OCI-LY1 (cell line): ENCODE results near the gene TLL2.

Source experiments
- H2AFZ ChIP-seq: fragments of 200-600 bp; sonication (generic), shearing (Covaris generic); 2 replicates; pipeline ENCODE4 v1.6.0; 2014; ENCODE audit warnings: antibody characterized with exemption, mild to moderate bottlenecking, low read length
- H3F3A ChIP-seq: fragments of 200-600 bp; sonication (generic), shearing (Covaris generic); 2 replicates; pipeline ENCODE4 v1.6.0; 2014; ENCODE audit warnings: mild to moderate bottlenecking, antibody characterized with exemption, low read length, moderate library complexity; ENCODE audit not compliant: insufficient read depth
- H3K27ac ChIP-seq: fragments of 200-600 bp; sonication (generic); 2 replicates; pipeline ENCODE4 v1.5.1; 2014; ENCODE audit warnings: low read length, mixed run types, mild to moderate bottlenecking, low read depth; ENCODE audit not compliant: poor library complexity, severe bottlenecking
- H3K27me3 ChIP-seq: fragments of 200-600 bp; sonication (generic); 2 replicates; pipeline ENCODE4 v1.6.0; 2014; ENCODE audit warnings: antibody characterized with exemption, mild to moderate bottlenecking, low read length, moderate library complexity; ENCODE audit not compliant: insufficient read depth
- H3K36me3 ChIP-seq: fragments of 200-600 bp; sonication (generic); 2 replicates; pipeline ENCODE4 v1.6.1; 2014; ENCODE audit warnings: mild to moderate bottlenecking, antibody characterized with exemption, low read length, moderate library complexity, mixed read lengths; ENCODE audit not compliant: insufficient read depth
- H3K4me1 ChIP-seq: fragments of 200-600 bp; sonication (generic); 2 replicates; pipeline ENCODE4 v1.5.1; 2014; ENCODE audit warnings: mild to moderate bottlenecking, low read length, moderate library complexity; ENCODE audit not compliant: insufficient read depth, severe bottlenecking
- H3K4me2 ChIP-seq: fragments of 200-600 bp; sonication (generic), shearing (Covaris generic); 2 replicates; pipeline ENCODE4 v1.6.1; 2014; ENCODE audit warnings: low read length
- H3K4me3 ChIP-seq: fragments of 200-600 bp; sonication (generic); 2 replicates; pipeline ENCODE4 v1.5.1; 2014; ENCODE audit warnings: low read length, low read depth, mild to moderate bottlenecking, mixed read lengths; ENCODE audit not compliant: poor library complexity, severe bottlenecking
- H3K79me2 ChIP-seq: fragments of 200-600 bp; shearing (Covaris generic); 2 replicates; pipeline ENCODE4 v1.6.1; 2016; ENCODE audit warnings: mixed run types, low read length, mixed read lengths; ENCODE audit not compliant: insufficient read depth
- H3K9ac ChIP-seq: fragments of 200-600 bp; sonication (generic), shearing (Covaris generic); 2 replicates; pipeline ENCODE4 v1.6.1; 2014; ENCODE audit warnings: mild to moderate bottlenecking, low read length, mixed read lengths
- H3K9me2 ChIP-seq: fragments of 200-600 bp; sonication (generic), shearing (Covaris generic); 2 replicates; pipeline ENCODE4 v1.6.1; 2014; ENCODE audit warnings: low read depth, mild to moderate bottlenecking, low read length, mixed read lengths
- H3K9me3 ChIP-seq: fragments of 200-600 bp; shearing (Covaris generic); 2 replicates; pipeline ENCODE4 v1.6.1; 2014; ENCODE audit warnings: low read length, mixed read lengths
- H4K20me1 ChIP-seq: fragments of 200-600 bp; sonication (generic), shearing (Covaris generic); 2 replicates; pipeline ENCODE4 v1.6.0; 2016; ENCODE audit warnings: mild to moderate bottlenecking, low read length; ENCODE audit not compliant: insufficient read depth
- CTCF ChIP-seq: fragments of 200-600 bp; sonication (generic), shearing (Covaris generic); IDR thresholded peaks from 2 replicates; pipeline ENCODE4 v1.5.1; 2017; ENCODE audit warnings: mild to moderate bottlenecking, antibody characterized with exemption, low read length, moderate library complexity, mixed read lengths
- EZH2 ChIP-seq: fragments of 200-600 bp; sonication (generic), shearing (Covaris generic); IDR thresholded peaks from 2 replicates; pipeline ENCODE4 v1.8.0; 2017; ENCODE audit warnings: borderline replicate concordance, mixed run types, mild to moderate bottlenecking, antibody characterized with exemption, low read length, moderate library complexity, mixed read lengths

Gene TLL2

GRCh38 chr10:96502561-96503282, 11.0 kb downstream of the TLL2 start:
- H3K27me3 ChIP-seq, result no peaks in the 10 kb centered on the region
- no peaks in the 10 kb centered on the region for H3K4me1 ChIP-seq
- H3K9me3 ChIP-seq, result no peaks in the 10 kb centered on the region
- H3K27ac ChIP-seq, result no peak overlapping the region
- no peaks in the 10 kb centered on the region for H3K79me2 ChIP-seq
- no peak overlapping the region for H3K9ac ChIP-seq
- no peak overlapping the region for H3K4me3 ChIP-seq
- no peaks in the 10 kb centered on the region for H3K36me3 ChIP-seq
- H2AFZ ChIP-seq, result no peak overlapping the region
- no peak overlapping the region for H3K4me2 ChIP-seq
- no peaks in the 10 kb centered on the region for H3K9me2 ChIP-seq
- no peak for TF ChIP-seq CTCF
- no peak for TF ChIP-seq EZH2
- no peaks in the 10 kb centered on the region for H3F3A ChIP-seq
- H4K20me1 ChIP-seq, result no peaks in the 10 kb centered on the region

GRCh38 chr10:96501985-96502384, 11.7 kb downstream of the TLL2 start:
- TF ChIP-seq EZH2 (no peak), CTCF (no peak)
- no peaks in the 10 kb centered on the region for H3K4me1 ChIP-seq
- H3K4me2 ChIP-seq, result no peak overlapping the region
- no peaks in the 10 kb centered on the region for H3K27me3 ChIP-seq
- no peak overlapping the region for H3K9ac ChIP-seq
- H3K4me3 ChIP-seq, result no peak overlapping the region
- H3K9me3 ChIP-seq, result no peaks in the 10 kb centered on the region
- no peaks in the 10 kb centered on the region for H3K79me2 ChIP-seq
- H2AFZ ChIP-seq, result no peak overlapping the region
- no peaks in the 10 kb centered on the region for H4K20me1 ChIP-seq
- H3K36me3 ChIP-seq, result no peaks in the 10 kb centered on the region
- no peak overlapping the region for H3K27ac ChIP-seq
- H3F3A ChIP-seq, result no peaks in the 10 kb centered on the region
- H3K9me2 ChIP-seq, result no peaks in the 10 kb centered on the region

GRCh38 chr10:96500519-96500918, 13.2 kb downstream of the TLL2 start:
- Histone ChIP-seq H3K4me3 (no peak overlapping the region), H3K4me2 (no peak overlapping the region), H4K20me1 (no peaks in the 10 kb centered on the region), H3K27ac (no peak overlapping the region), H3K4me1 (no peaks in the 10 kb centered on the region), H3K79me2 (no peaks in the 10 kb centered on the region), H3K9me3 (no peaks in the 10 kb centered on the region), H3K9ac (no peak overlapping the region), H3F3A (no peaks in the 10 kb centered on the region), H3K9me2 (no peaks in the 10 kb centered on the region), H3K27me3 (no peaks in the 10 kb centered on the region), H3K36me3 (no peaks in the 10 kb centered on the region), H2AFZ (no peak overlapping the region)
- TF ChIP-seq EZH2 (no peak), CTCF (no peak)
